ENCODE measurements around the gene S100A5. TPM values are rescaled to one million over a fixed set of nuclear protein-coding genes. Genes with fewer than 3 reads are reported as not detected.
"Not testable (repeated sequence)": the region's sequence is repeated elsewhere in the genome, so short reads cannot be mapped to it uniquely, and the experiment has no call there.

Gene S100A5
- total RNA-seq, 2 donors from 2014 or later = not detected

GRCh38 chr1:153563483-153563901 lies 22.8 kb upstream of the S100A5 start:
- ATAC-seq (no peak), DNase-seq (no peak)
- no peak overlapping the region for H3K4me3 ChIP-seq
- no peak overlapping the region for H3K27ac ChIP-seq
- peaks cover 29% of the 10 kb centered on the region for H3K4me1 ChIP-seq
- intact Hi-C loops (cut with DNase I) = no loop called here
- H3K27me3 ChIP-seq = no peaks in the 10 kb centered on the region
- no peaks in the 10 kb centered on the region for H3K36me3 ChIP-seq (replicated peaks in 1 of 2; ENCODE audit: insufficient read depth in 1 of 2, low read depth in 2 of 2)
- no peaks in the 10 kb centered on the region for H3K9me3 ChIP-seq
- 73 to 81% methylated on average over 6 of the region's 6 CpGs for WGBS, 2 donors
- TF ChIP-seq CTCF (IDR thresholded peaks at IDR 0.05) (no peak), POLR2A (IDR thresholded peaks at IDR 0.05) (no peak)

- H3K4me3 ChIP-seq; H3K36me3 ChIP-seq (replicated peaks in 1 of 2; ENCODE audit: insufficient read depth in 1 of 2, low read depth in 2 of 2); DNase-seq; intact Hi-C loops (cut with DNase I); H3K27ac ChIP-seq; H3K27me3 ChIP-seq; ATAC-seq; H3K9me3 ChIP-seq: not testable (repeated sequence)
- 85 to 89% methylated on average over 3 of the region's 3 CpGs for WGBS, 2 donors
- H3K4me1 ChIP-seq = peaks cover 16% of the 10 kb centered on the region
Measured at GRCh38 chr1:153562021-153562420, 21.3 kb upstream of the S100A5 start.

- peaks cover 11% of the 10 kb centered on the region for H3K4me1 ChIP-seq
- no peak overlapping the region for H3K27ac ChIP-seq
- no peak for DNase-seq
- TF ChIP-seq POLR2A (IDR thresholded peaks at IDR 0.05) (no peak), CTCF (IDR thresholded peaks at IDR 0.05) (no peak)
- WGBS, 2 donors = 86 to 91% methylated on average over 3 of the region's 3 CpGs
- H3K9me3 ChIP-seq = no peaks in the 10 kb centered on the region
- no peak overlapping the region for H3K4me3 ChIP-seq
- intact Hi-C loops (cut with DNase I) = no loop called here
- no peaks in the 10 kb centered on the region for H3K27me3 ChIP-seq
- no peak for ATAC-seq
- H3K36me3 ChIP-seq (replicated peaks in 1 of 2; ENCODE audit: insufficient read depth in 1 of 2, low read depth in 2 of 2) = no peaks in the 10 kb centered on the region
Measured at GRCh38 chr1:153561466-153561985, 20.8 kb upstream of the S100A5 start.

GRCh38 chr1:153560771-153561465 lies 20.2 kb upstream of the S100A5 start:
- Histone ChIP-seq H3K27ac (no peak overlapping the region), H3K9me3 (no peaks in the 10 kb centered on the region), H3K4me1 (peaks cover 6% of the 10 kb centered on the region), H3K36me3 (replicated peaks in 1 of 2; ENCODE audit: insufficient read depth in 1 of 2, low read depth in 2 of 2) (no peaks in the 10 kb centered on the region), H3K4me3 (no peak overlapping the region), H3K27me3 (no peaks in the 10 kb centered on the region)
- intact Hi-C loops (cut with DNase I) = no loop called here
- no peak for TF ChIP-seq CTCF (IDR thresholded peaks at IDR 0.05)
- TF ChIP-seq POLR2A (IDR thresholded peaks at IDR 0.05) = no peak
- 83 to 84% methylated on average over 10 of the region's 10 CpGs for WGBS, 2 donors
- DNase-seq (no peak), ATAC-seq (no peak)

- H3K27me3 ChIP-seq = no peaks in the 10 kb centered on the region
- intact Hi-C loops (cut with DNase I) = no loop called here
- H3K4me1 ChIP-seq = no peaks in the 10 kb centered on the region
- WGBS, 2 donors = 91 to 97% methylated on average over 2 of the region's 2 CpGs
- DNase-seq (no peak), ATAC-seq (no peak)
- H3K4me3 ChIP-seq = no peak overlapping the region
- no peaks in the 10 kb centered on the region for H3K9me3 ChIP-seq
- H3K27ac ChIP-seq = no peak overlapping the region
- TF ChIP-seq CTCF (IDR thresholded peaks at IDR 0.05) (no peak), POLR2A (IDR thresholded peaks at IDR 0.05) (no peak)
- no peaks in the 10 kb centered on the region for H3K36me3 ChIP-seq (replicated peaks in 1 of 2; ENCODE audit: insufficient read depth in 1 of 2, low read depth in 2 of 2)
Measured at GRCh38 chr1:153560241-153560640, 19.5 kb upstream of the S100A5 start.

Measured in body of pancreas (tissue), 4 donors.